ENCODE data around the gene CFDP1.

DNA sequence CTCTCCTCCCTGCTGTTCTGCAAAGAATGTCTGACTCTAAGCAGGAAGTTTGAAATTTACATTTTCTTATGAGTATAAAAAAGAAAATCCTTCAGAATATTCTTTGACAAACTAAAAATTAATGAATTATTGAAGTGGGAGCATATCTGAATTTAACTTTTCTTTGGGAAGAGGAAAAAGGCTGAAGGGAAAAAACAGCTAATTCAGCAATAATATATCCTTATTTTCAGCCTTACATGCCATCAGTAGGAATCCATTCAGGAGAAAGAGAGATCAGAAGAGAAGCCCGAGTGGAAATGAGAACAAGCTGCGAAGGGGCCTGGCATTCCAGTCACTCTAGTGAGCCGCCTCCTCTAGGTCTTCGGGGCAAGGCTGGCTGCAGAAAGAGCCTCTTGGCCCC, 140.1 kb downstream of the CFDP1 start:
- TF ChIP-seq, protein P1, sequence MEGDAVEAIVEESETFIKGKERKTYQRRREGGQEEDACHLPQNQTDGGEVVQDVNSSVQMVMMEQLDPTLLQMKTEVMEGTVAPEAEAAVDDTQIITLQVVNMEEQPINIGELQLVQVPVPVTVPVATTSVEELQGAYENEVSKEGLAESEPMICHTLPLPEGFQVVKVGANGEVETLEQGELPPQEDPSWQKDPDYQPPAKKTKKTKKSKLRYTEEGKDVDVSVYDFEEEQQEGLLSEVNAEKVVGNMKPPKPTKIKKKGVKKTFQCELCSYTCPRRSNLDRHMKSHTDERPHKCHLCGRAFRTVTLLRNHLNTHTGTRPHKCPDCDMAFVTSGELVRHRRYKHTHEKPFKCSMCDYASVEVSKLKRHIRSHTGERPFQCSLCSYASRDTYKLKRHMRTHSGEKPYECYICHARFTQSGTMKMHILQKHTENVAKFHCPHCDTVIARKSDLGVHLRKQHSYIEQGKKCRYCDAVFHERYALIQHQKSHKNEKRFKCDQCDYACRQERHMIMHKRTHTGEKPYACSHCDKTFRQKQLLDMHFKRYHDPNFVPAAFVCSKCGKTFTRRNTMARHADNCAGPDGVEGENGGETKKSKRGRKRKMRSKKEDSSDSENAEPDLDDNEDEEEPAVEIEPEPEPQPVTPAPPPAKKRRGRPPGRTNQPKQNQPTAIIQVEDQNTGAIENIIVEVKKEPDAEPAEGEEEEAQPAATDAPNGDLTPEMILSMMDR (IDR thresholded peaks at IDR 0.05) = no peak
- no peak for TF ChIP-seq POLR2A (IDR thresholded peaks at IDR 0.05)
